GM18951 (cell line): ENCODE data around the gene IKZF3.
A peak's percentile ranks its signal among the peaks of the same experiment; 100 is the strongest.
"Not testable (repeated sequence)": the region's sequence is repeated elsewhere in the genome, so short reads cannot be mapped to it uniquely, and the experiment has no call there.

Experiments used
- POLR2A ChIP-seq: IDR thresholded peaks from 4 replicates; pipeline ENCODE4 v1.6.1; 2011; ENCODE audit warnings: mild to moderate bottlenecking; ENCODE audit not compliant: insufficient read length, insufficient read depth; ENCODE audit errors: extremely low read depth
- in situ Hi-C: fragments of 300-500 bp; cut with MboI; formaldehyde crosslinking; loops from one replicate; pipeline ENCODE4 v1.12.0; 2022; ENCODE audit warnings: low sequenced_read_pairs, mixed read lengths, inconsistent platforms; ENCODE audit not compliant: unreplicated experiment

IKZF3 gene

GRCh38 chr17:39776252-39776651 lies 87.9 kb downstream of the IKZF3 start:
- TF ChIP-seq POLR2A: no peak
- in situ Hi-C loops: no loop called here

- TF ChIP-seq POLR2A: no peak
- in situ Hi-C loops: no loop called here
Observed at GRCh38 chr17:39775031-39775430, 89.1 kb downstream of the IKZF3 start.

- no peak for TF ChIP-seq POLR2A
- in situ Hi-C loops: no loop called here
Observed at GRCh38 chr17:39774047-39774446, 90.1 kb downstream of the IKZF3 start.

GRCh38 chr17:39772987-39773934 lies 90.9 kb downstream of the IKZF3 start:
- TF ChIP-seq POLR2A: no peak
- in situ Hi-C loops: no loop called here

- in situ Hi-C loops: no loop called here
- no peak for TF ChIP-seq POLR2A
Observed at GRCh38 chr17:39772415-39772814, 91.7 kb downstream of the IKZF3 start.

- in situ Hi-C loops: loop anchor here (5.0 kb wide), 1 partner anchor 92 kb away; the partner anchor contains the start of gene IKZF3
- peak; percentile 5 for TF ChIP-seq POLR2A
Observed at GRCh38 chr17:39769974-39770587, 94.0 kb downstream of the IKZF3 start.

- in situ Hi-C loops: loop anchor here (5.0 kb wide), 1 partner anchor 95 kb away; the partner anchor contains the start of gene IKZF3
Observed at GRCh38 chr17:39767147-39767546, 97.0 kb downstream of the IKZF3 start.

GRCh38 chr17:39765766-39766165 lies 98.3 kb downstream of the IKZF3 start:
- TF ChIP-seq POLR2A: no peak
- in situ Hi-C loops: loop anchor here (5.0 kb wide), 1 partner anchor 97 kb away; the partner anchor contains the start of gene IKZF3

More at GRCh38 chr17:39767147-39767546, 97.0 kb downstream of the IKZF3 start:
- no peak for TF ChIP-seq POLR2A

- no peak for TF ChIP-seq POLR2A
- in situ Hi-C loops: loop anchor here (5.0 kb wide), 1 partner anchor 97 kb away; the partner anchor contains the start of gene IKZF3
Observed at GRCh38 chr17:39765175-39765574, 98.9 kb downstream of the IKZF3 start.

- in situ Hi-C loops: not testable (repeated sequence)
Observed at GRCh38 chr17:39764171-39764570, 99.9 kb downstream of the IKZF3 start.

- TF ChIP-seq POLR2A: no peak
- in situ Hi-C loops: no loop called here
Observed at GRCh38 chr17:39763051-39763820, 100.9 kb downstream of the IKZF3 start.

- in situ Hi-C loops: no loop called here
- TF ChIP-seq POLR2A: no peak
Observed at GRCh38 chr17:39761861-39762496, 102.1 kb downstream of the IKZF3 start.
